Urothelium cell line (cell line): Measurements from ENCODE around the gene ABCC6.
"Not testable (repeated sequence)": the region's sequence is repeated elsewhere in the genome, so short reads cannot be mapped to it uniquely, and the experiment has no call there.

Experiments
- DNase-seq: peaks from one replicate; pipeline ENCODE4 v3.0.0; 2011; ENCODE audit warnings: low spot score, mixed read lengths
- FAIRE-seq: peaks from 2 replicates; lab custom pipeline; 2011; peaks lifted over from hg19 to GRCh38; lab: Jason Lieb, UNC

ABCC6 gene

GRCh38 chr16:16120382-16121184, 102.7 kb downstream of the ABCC6 start:
- DNase-seq (no peak), FAIRE-seq (no peak)

GRCh38 chr16:16120044-16120381, 103.3 kb downstream of the ABCC6 start:
- FAIRE-seq = no peak
- no peak for DNase-seq

- DNase-seq = no peak
- FAIRE-seq = no peak
These were observed 105.0 kb downstream of the ABCC6 start for GRCh38 chr16:16118337-16118736.

- DNase-seq (no peak), FAIRE-seq (no peak)
These were observed 106.5 kb downstream of the ABCC6 start for GRCh38 chr16:16116841-16117240.

- no peak for FAIRE-seq
- no peak for DNase-seq
These were observed 110.2 kb downstream of the ABCC6 start for GRCh38 chr16:16113076-16113475.

GRCh38 chr16:16112450-16113053, 110.7 kb downstream of the ABCC6 start:
- no peak for FAIRE-seq
- DNase-seq = no peak

GRCh38 chr16:16111639-16112038, 111.7 kb downstream of the ABCC6 start:
- DNase-seq (no peak), FAIRE-seq (no peak)

- FAIRE-seq (no peak), DNase-seq (no peak)
These were observed 113.2 kb downstream of the ABCC6 start for GRCh38 chr16:16110111-16110490.

- no peak for DNase-seq
- FAIRE-seq = no peak
These were observed 113.7 kb downstream of the ABCC6 start for GRCh38 chr16:16109453-16110110.

GRCh38 chr16:16108759-16109158, 114.5 kb downstream of the ABCC6 start:
- FAIRE-seq (no peak), DNase-seq (no peak)

- FAIRE-seq (no peak), DNase-seq (no peak)
These were observed 115.5 kb downstream of the ABCC6 start for GRCh38 chr16:16107839-16108238.

- FAIRE-seq (no peak), DNase-seq (no peak)
These were observed 116.8 kb downstream of the ABCC6 start for GRCh38 chr16:16106466-16106865.

- DNase-seq (no peak), FAIRE-seq (no peak)
These were observed 117.6 kb downstream of the ABCC6 start for GRCh38 chr16:16105646-16106045.

- FAIRE-seq, DNase-seq: not testable (repeated sequence)
These were observed 118.5 kb downstream of the ABCC6 start for GRCh38 chr16:16104804-16105141.

- not testable (repeated sequence) for DNase-seq, FAIRE-seq
These were observed 119.0 kb downstream of the ABCC6 start for GRCh38 chr16:16104132-16104803.

- no peak for DNase-seq
- FAIRE-seq = no peak
These were observed 120.6 kb downstream of the ABCC6 start for GRCh38 chr16:16102738-16103137.

GRCh38 chr16:16101585-16101984, 121.7 kb downstream of the ABCC6 start:
- FAIRE-seq (no peak), DNase-seq (no peak)

GRCh38 chr16:16100631-16101030, 122.7 kb downstream of the ABCC6 start:
- FAIRE-seq = no peak
- no peak for DNase-seq

GRCh38 chr16:16099320-16099719, 124.0 kb downstream of the ABCC6 start:
- no peak for DNase-seq
- FAIRE-seq = no peak
